Hippocampal formation (tissue), 2 donors: Measurements from ENCODE around the gene ST7.
"Not testable (repeated sequence)": the region's sequence is repeated elsewhere in the genome, so short reads cannot be mapped to it uniquely, and the experiment has no call there.

ENCODE experiments used
- DNase-seq, 2 donors: peaks; one replicate each; lab custom pipeline; 2025; lab: John Stamatoyannopoulos, UW

ST7 gene

GRCh38 chr7:116951366-116952292 lies 1.7 kb upstream of the ST7 start:
- DNase-seq: no peak

DNA sequence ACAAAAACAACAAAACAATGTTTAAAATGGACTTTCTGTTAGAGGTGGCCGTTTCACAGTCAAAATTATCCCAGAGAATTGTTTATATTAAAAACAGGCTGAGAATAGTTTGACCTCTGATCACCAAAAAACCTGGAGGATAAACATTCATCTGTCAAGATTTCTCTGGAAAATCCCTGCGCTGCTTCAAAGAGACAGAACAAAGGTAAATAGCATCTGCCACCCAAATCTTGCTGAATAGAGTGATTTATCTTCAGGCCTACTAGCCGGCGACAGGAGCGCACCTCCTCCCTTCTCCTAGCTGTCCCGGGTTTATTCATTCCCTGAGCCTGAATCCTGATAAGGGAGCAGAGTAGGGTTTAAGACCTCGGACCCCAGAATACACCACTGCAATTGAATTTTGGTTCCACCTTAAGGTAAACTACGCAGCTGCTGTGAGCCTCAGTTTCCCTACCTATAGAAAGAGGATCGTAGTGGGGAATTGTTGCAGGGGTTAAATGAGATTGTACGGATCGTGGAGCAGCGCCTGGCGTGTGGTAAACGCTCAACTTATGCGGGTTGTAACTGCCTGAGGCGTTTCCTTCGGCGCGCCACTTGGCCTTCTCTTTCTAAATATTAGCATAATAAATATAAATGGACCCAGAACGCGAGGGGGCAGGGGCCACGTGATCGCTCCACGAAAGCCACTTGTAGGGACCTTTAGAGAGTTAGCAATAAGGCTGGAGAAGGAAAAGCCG lies 498 bp upstream of the ST7 start:
- DNase-seq: peak in 1 of 2 donors; percentile 24

GRCh38 chr7:116953906-116954838 lies 871 bp downstream of the ST7 start:
- DNase-seq: peak; percentile 47 to 56

DNA sequence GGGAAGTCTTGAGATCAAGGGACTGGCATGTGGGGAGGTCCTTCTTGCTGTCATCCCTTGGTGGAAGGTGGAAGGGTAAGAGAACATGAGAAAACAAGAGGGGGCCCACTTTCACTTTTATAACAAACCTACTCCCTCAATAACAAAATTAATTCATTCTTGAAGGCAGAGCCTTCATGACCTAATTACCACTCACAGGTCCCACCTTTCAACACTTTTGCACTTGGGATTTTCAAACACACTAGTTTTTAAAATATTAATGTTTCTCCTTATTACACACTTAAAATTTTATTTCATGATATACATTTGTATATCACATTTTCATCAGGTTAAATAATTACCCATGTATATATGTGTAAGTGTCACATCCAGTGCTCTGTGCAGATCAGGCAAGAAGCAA lies 2.0 kb downstream of the ST7 start:
- no peak for DNase-seq

DNA sequence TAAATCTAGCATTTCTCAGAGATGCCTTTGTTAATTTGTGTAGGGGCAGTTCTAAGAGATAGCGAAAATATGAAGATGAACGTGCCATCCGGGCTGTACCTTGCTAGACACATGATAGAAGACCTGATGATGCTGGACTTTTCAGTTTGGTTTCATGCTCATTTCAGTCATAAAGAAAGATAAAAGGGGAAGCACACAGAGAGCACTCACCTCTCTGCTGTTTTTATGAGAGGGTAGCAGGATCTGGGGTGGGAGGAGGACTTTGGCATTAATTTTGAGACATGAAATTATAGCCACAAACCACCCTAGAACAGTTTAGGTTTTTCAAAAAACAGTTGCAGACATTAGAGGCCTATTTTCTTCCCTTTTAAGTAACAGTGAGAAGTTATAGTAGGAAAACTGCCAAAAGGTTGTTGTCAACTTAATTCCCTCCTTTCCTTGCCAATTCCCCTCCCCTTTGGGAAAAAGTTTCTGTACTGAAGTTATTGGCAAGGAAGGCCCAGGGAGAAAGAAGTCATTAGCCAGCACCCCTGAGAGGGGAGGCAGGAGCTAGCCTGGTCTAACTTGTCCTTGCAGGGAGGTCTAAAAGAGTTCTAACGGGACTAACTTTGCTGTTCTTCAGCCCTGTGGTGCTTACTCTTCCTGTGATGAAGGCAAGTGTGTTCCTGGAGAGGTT lies 2.6 kb downstream of the ST7 start:
- no peak for DNase-seq

DNA sequence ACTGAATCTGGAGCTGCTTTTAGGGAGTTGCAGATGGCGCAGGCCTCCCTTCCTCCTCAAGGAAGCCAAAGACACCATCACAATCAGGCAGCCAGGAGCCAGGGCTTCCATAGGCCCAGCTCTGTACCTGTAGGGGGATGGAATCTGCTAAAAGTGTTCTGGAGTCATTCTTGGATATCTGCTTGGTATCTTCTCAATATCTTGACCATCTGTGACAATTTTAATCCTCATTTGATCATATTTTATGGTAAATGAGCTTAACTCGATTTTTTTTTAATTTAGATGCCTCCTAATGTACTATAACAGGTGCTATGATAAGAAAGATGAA lies 3.1 kb downstream of the ST7 start:
- DNase-seq: no peak

DNA sequence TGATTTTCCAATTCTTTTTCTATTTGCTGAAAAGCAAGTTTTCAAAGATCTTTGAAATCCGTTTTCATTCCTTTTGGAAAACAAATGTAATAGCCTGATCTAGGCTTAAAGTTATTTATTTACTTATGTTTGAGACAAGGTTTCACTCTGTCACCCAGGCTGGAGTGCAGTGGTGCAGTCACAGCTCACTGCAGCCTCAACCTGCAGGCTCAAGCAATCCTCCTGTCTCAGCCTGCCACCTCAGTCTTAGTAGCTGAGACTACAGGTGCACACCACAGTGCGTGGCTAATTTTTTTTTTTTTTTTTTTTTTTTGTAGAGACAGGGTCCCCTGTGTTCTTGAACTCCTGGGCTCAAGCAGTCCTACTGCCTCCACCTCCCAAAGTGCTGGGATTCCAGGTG lies 4.6 kb downstream of the ST7 start:
- no peak for DNase-seq

- DNase-seq: not testable (repeated sequence)
Observed at GRCh38 chr7:116961966-116962673, 8.8 kb downstream of the ST7 start.

- no peak for DNase-seq
Observed at GRCh38 chr7:116963234-116963633, 9.9 kb downstream of the ST7 start.

DNA sequence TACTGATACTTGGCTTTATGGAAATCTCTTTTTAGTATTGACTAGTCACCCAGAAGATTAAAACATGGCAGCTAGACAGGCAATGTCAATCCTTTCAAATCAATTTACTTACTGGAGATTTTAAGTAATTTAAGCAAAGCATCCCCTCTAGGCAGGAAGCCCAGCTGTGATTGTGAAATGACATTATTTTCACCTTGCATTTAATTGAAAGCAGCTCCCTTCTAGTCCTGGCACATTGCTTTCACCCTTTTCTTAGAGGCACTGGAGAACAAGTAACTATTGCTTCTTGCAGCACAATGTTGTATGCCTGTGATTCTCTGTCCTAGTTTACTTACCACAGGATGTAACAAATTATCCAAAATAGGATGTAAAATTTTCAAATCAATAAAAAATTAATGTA lies 13.3 kb downstream of the ST7 start:
- DNase-seq: peak in 1 of 2 donors; percentile 27

GRCh38 chr7:116967254-116967922 lies 14.1 kb downstream of the ST7 start:
- no peak for DNase-seq

GRCh38 chr7:116967983-116968382 lies 14.7 kb downstream of the ST7 start:
- no peak for DNase-seq

DNA sequence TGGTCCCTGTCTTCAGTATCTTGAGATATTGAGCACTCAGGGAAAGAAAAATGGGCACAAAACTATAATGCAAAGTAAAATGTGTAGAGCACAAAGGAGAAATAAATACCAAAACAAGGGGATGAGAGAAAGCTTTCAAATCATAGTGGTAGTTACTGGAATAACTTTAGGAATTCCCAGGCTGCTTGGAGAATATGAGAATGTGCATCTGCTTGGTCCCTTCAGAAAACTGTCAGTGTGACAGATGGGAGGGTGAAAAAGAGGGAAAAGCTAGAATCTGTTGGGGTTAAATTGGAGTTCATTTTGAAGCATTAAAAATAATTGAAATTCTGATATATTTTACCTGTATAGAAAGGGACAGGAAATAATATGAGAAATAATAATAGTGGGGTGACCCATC lies 15.3 kb downstream of the ST7 start:
- no peak for DNase-seq

DNA sequence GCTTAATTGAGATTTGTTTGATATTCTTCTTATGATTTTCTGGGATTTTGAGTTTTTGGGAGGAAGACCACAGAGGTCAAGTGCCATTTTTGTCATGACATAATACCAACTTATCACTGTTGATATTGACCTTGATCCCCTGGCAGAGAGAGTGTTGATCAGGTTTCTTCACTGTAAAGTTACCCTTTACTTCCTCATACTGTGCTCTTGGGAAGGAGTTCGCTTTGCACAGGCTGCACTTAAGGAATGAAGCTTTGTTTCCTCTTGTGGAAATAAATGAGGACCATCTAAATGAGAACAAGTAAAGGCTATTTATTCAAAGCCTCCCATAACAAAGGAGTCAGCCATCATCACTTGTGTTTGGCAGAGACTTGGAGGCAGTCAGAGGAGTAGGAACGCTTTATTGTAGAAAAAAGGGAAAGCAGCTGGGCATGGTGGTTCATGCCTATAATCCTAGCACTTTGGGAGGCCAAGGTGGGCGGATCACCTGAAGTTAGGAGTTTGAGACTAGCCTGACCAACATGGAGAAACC lies 16.1 kb downstream of the ST7 start:
- no peak for DNase-seq

- DNase-seq: no peak
Observed at GRCh38 chr7:116970238-116970910, 17.1 kb downstream of the ST7 start.

GRCh38 chr7:116971153-116971552 lies 17.9 kb downstream of the ST7 start:
- DNase-seq: not testable (repeated sequence)

DNA sequence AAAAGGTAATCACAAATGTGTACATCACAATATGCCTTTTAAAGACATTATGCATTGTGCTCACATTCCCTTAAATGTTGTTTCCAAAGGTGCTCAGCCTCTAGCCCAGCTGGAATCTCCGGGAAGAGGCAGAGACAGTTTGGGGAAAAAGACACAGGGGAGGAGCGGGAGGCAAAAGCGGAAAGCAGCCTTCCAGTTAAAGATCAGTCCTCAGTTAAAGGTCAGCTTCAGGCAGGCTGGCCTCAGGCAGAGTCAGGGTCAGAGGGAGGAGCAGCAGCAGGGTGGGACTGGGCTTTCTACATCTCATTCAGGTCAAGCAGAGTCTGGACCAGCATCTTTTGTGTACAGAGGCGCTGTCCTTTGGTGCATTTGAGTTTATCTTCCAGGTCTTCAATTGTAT lies 18.6 kb downstream of the ST7 start:
- no peak for DNase-seq

DNA sequence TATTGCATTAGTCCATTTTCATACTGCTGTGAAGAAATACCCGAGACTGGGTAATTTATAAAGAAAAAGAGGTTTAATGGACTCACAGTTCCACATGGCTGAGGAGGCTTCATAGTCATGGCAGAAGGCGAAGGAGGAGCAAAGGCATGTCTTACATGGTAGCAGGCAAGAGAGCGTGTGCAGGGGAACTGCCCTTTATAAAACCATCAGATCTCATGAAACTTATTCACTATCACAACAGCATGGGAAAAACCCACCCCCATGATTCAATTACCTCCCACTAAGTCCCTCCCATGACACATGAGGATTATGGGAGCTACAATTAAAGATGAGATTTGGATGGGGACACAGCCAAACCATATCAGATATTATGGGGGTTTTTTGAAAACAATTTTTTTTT lies 21.7 kb downstream of the ST7 start:
- DNase-seq: not testable (repeated sequence)

- no peak for DNase-seq
Observed at GRCh38 chr7:116977172-116977571, 23.9 kb downstream of the ST7 start.

DNA sequence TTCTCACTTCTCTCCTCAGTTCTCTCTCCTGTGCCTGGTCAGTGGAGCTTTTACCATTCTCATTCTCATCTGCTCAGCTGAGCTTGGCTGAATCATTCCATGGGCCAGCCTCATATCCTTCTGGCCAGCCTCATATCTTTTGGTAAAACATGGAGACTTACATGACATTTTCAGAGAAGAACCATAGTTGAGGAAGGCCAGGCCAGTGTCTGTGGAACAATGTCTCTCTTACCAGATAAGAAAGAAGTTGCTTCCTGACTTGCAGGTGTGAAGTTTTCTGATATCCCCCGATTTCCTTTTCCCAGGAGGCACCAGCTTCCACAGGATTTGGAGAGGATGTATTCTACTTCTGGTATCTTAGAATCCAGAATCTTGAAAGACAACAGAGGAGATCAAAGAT lies 24.7 kb downstream of the ST7 start:
- no peak for DNase-seq
